IMR-90 (cell line): ENCODE measurements around the gene KLF2. TPM values are rescaled to one million over a fixed set of nuclear protein-coding genes. Genes with fewer than 3 reads are reported as not detected.
"Not testable (repeated sequence)": the region's sequence is repeated elsewhere in the genome, so short reads cannot be mapped to it uniquely, and the experiment has no call there.

Experiments
- ATAC-seq: fragments of 200-7000 bp; cut with Tn5 transposase; 2 replicates; pipeline ENCODE4 v1.9.1; 2020; ENCODE audit warnings: low read depth, mild to moderate bottlenecking, moderate library complexity
- BruUV-seq: library from RNA; stranded (reverse); fragments of 400-500 nt; replicated peaks from 2 replicates; lab custom pipeline; 2021; lab: Mats Ljungman, UMichigan
- CTCF ChIA-PET: fragments of 300-600 bp; formaldehyde crosslinking; extraction: SDS; loops from one replicate; lab custom pipeline; 2021; ENCODE audit warnings: antibody characterized with exemption; lab: Yijun Ruan, JAX
- POLR2A ChIA-PET: fragments of 300-600 bp; sonication (Branson Sonifier 250); formaldehyde crosslinking; loops from one replicate; lab custom pipeline; 2022; ENCODE audit warnings: antibody characterized with exemption; ENCODE audit not compliant: unreplicated experiment; lab: Charles Lee
- DNase-seq: peaks from one replicate; pipeline ENCODE4 v3.0.0; 2013
- H2AFZ ChIP-seq: replicated peaks from 2 replicates; pipeline ENCODE3; 2013; ENCODE audit warnings: low read length, mild to moderate bottlenecking; ENCODE audit not compliant: poor library complexity
- H2AK5ac ChIP-seq: 2 replicates; pipeline ENCODE4 v1.6.1; 2013; ENCODE audit warnings: low read depth, low read length, inconsistent platforms
- H2AK9ac ChIP-seq: replicated peaks from 2 replicates; pipeline ENCODE3; 2013; ENCODE audit warnings: mild to moderate bottlenecking, low read depth, low read length, moderate library complexity; ENCODE audit not compliant: poor library complexity
- H2BK120ac ChIP-seq: 2 replicates; pipeline ENCODE4 v1.6.1; 2013; ENCODE audit warnings: low read depth, low read length, inconsistent platforms
- H2BK15ac ChIP-seq: 3 replicates; pipeline ENCODE4 v1.6.1; 2013; ENCODE audit warnings: low read depth, low read length, inconsistent platforms
- H2BK20ac ChIP-seq: 2 replicates; pipeline ENCODE4 v1.6.1; 2013; ENCODE audit warnings: low read depth, mild to moderate bottlenecking, inconsistent platforms, low read length, moderate library complexity
- H2BK5ac ChIP-seq: 2 replicates; pipeline ENCODE4 v1.6.1; 2013; ENCODE audit warnings: mild to moderate bottlenecking, low read depth, low read length, inconsistent platforms; ENCODE audit not compliant: poor library complexity, severe bottlenecking
- H3K14ac ChIP-seq: replicated peaks from 2 replicates; pipeline ENCODE4 v1.6.1; 2013; ENCODE audit warnings: low read depth, low read length, inconsistent platforms
- H3K18ac ChIP-seq: 2 replicates; pipeline ENCODE4 v1.6.1; 2013; ENCODE audit warnings: low read depth, low read length, control low read depth
- H3K23ac ChIP-seq: 2 replicates; pipeline ENCODE4 v1.6.1; 2013; ENCODE audit warnings: low read depth, low read length, inconsistent platforms
- H3K27ac ChIP-seq: 2 replicates; pipeline ENCODE4 v1.5.1; 2013; ENCODE audit warnings: mild to moderate bottlenecking, control low read depth, low read length; ENCODE audit not compliant: insufficient read depth
- H3K27me3 ChIP-seq: 2 replicates; pipeline ENCODE4 v1.6.1; 2013; ENCODE audit warnings: low read length; ENCODE audit not compliant: control insufficient read depth, insufficient read depth
- H3K36me3 ChIP-seq: 2 replicates; pipeline ENCODE4 v1.6.1; 2013; ENCODE audit warnings: low read length, mixed read lengths; ENCODE audit not compliant: control insufficient read depth, insufficient read depth
- H3K4ac ChIP-seq: 2 replicates; pipeline ENCODE4 v1.6.1; 2013; ENCODE audit warnings: low read depth, low read length, inconsistent platforms
- H3K4me1 ChIP-seq: 2 replicates; pipeline ENCODE4 v1.6.1; 2013; ENCODE audit warnings: low read length, mixed read lengths; ENCODE audit not compliant: control insufficient read depth, insufficient read depth
- H3K4me2 ChIP-seq: 2 replicates; pipeline ENCODE4 v1.6.1; 2013; ENCODE audit warnings: low read depth, mild to moderate bottlenecking, control low read depth, low read length, moderate library complexity
- H3K4me3 ChIP-seq: 2 replicates; pipeline ENCODE4 v1.5.1; 2013; ENCODE audit warnings: low read depth, mild to moderate bottlenecking, control low read depth, low read length, moderate library complexity; ENCODE audit not compliant: insufficient read depth
- H3K56ac ChIP-seq: 2 replicates; pipeline ENCODE4 v1.6.1; 2013; ENCODE audit warnings: low read length, inconsistent platforms; ENCODE audit not compliant: insufficient read depth; ENCODE audit errors: extremely low read depth
- H3K79me1 ChIP-seq, 2 experiments: 2 replicates each; pipeline ENCODE4 v1.6.1; 2013; ENCODE audit warnings: low read length in 2 of 2, inconsistent platforms in 1 of 2, low read depth in 1 of 2
- H3K9ac ChIP-seq: 2 replicates; pipeline ENCODE4 v1.6.1; 2013; ENCODE audit warnings: low read depth, low read length, control low read depth
- H3K9me1 ChIP-seq: 2 replicates; pipeline ENCODE4 v1.6.1; 2013; ENCODE audit warnings: low read length, inconsistent platforms; ENCODE audit not compliant: insufficient read depth
- H3K9me3 ChIP-seq: 2 replicates; pipeline ENCODE4 v1.6.1; 2013; ENCODE audit warnings: low read length; ENCODE audit not compliant: control insufficient read depth, insufficient read depth
- H4K20me1 ChIP-seq: 2 replicates; pipeline ENCODE4 v1.6.1; 2013; ENCODE audit warnings: low read length, inconsistent platforms; ENCODE audit not compliant: insufficient read depth
- H4K5ac ChIP-seq: 2 replicates; pipeline ENCODE4 v1.6.1; 2013; ENCODE audit warnings: mild to moderate bottlenecking, low read depth, low read length, control low read depth
- H4K8ac ChIP-seq, 2 experiments: 2 replicates each; pipeline ENCODE4 v1.6.1; 2013; ENCODE audit warnings: low read depth in 2 of 2, low read length in 2 of 2, control low read depth in 1 of 2, inconsistent platforms in 1 of 2
- H4K91ac ChIP-seq: 2 replicates; pipeline ENCODE4 v1.6.1; 2013; ENCODE audit warnings: low read depth, low read length, inconsistent platforms; ENCODE audit not compliant: insufficient read depth
- WGBS, 2 experiments: methylation state at CpG; one replicate each; pipeline versions ENCODE4 v1.1.5 to v1.1.7; 2013; ENCODE audit warnings: missing lambda C conversion rate in 2 of 2; ENCODE audit not compliant: insufficient read length in 1 of 2; ENCODE audit errors: extremely low coverage in 2 of 2; 5-methylcytosine and 5-hydroxymethylcytosine counted together
- dilution Hi-C: fragments of 300-500 bp; cut with HindIII; formaldehyde crosslinking; loops from one replicate; pipeline ENCODE4 v1.14.3; 2018; ENCODE audit warnings: low sequenced_read_pairs; ENCODE audit not compliant: unreplicated experiment
- in situ Hi-C: fragments of 300-500 bp; cut with MboI; formaldehyde crosslinking; loops from 3 replicates; pipeline ENCODE4 v1.14.3; 2019; ENCODE audit warnings: low sequenced_read_pairs, inconsistent platforms, mixed read lengths
- intact Hi-C: fragments of 100-400 bp; cut with micrococcal nuclease; formaldehyde crosslinking; loops from 2 replicates; pipeline ENCODE4 v1.10.0; 2022
- polyA plus RNA-seq, 3 experiments: library from polyadenylated mRNA; depleted of rRNA; stranded (reverse); fragments of >200 nt; gene quantifications; 2 replicates each; pipeline ENCODE4 v1.2.3, GENCODE V29; 2012; ENCODE audit warnings: low replicate concordance in 1 of 3
- total RNA-seq: library from RNA; depleted of rRNA; stranded (reverse); fragments of >200 nt; gene quantifications from 2 replicates; pipeline ENCODE4 v1.2.3, GENCODE V29; 2012

KLF2 gene
- total and polyA plus RNA-seq, 2 of the 4 experiments (the other 2 are of a cell fraction) = 1.1 to 34.4 TPM

DNA sequence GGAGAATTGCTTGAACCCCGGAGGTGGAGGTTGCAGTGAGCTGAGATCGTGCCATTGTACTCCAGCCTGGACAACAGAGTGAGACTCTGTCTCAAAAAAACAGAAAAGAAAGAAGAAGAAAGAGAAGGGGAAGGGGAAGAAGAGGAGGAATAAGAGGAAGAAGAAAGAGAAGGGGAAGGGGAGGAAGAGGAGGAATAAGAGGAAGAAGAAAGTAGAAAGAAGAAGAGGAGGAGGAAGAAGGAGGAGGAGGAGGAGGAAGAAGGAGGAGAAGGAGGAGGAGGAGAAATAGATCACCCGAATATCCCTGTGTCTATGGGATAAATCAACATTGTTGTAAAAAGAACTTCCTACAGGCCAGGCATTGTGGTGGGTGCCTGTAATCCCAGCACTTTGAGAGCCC lies 39.5 kb upstream of the KLF2 start:
- H2BK20ac ChIP-seq, POLR2A ChIA-PET, H3K4me3 ChIP-seq, H3K4me2 ChIP-seq, DNase-seq, H3K4ac ChIP-seq, H4K8ac ChIP-seq, CTCF ChIA-PET, dilution Hi-C loops, H2AK9ac ChIP-seq, H3K27ac ChIP-seq, BruUV-seq, H3K56ac ChIP-seq, H4K91ac ChIP-seq, intact Hi-C loops, H3K4me1 ChIP-seq, H3K18ac ChIP-seq, in situ Hi-C loops, ATAC-seq, H3K23ac ChIP-seq, H2AFZ ChIP-seq, H2BK5ac ChIP-seq, H2BK120ac ChIP-seq, H2AK5ac ChIP-seq, H3K36me3 ChIP-seq, H3K9me1 ChIP-seq, H3K9me3 ChIP-seq, H3K79me1 ChIP-seq, H2BK15ac ChIP-seq, H4K20me1 ChIP-seq, H3K9ac ChIP-seq, H3K14ac ChIP-seq, H4K5ac ChIP-seq: not testable (repeated sequence)
- H3K27me3 ChIP-seq = peaks cover 15% of the 10 kb centered on the region
- 100% methylated on average over 2 of the region's 3 CpGs; no CpG with 5 or more reads in 1 of the 2 experiments for WGBS, 2 experiments
